OCI-LY3 (cell line): ENCODE results near the gene ID3.

ENCODE experiments used
- EZH2phosphoT487 ChIP-seq: fragments of 200-600 bp; shearing (Covaris generic); IDR thresholded peaks from 2 replicates; pipeline ENCODE4 v1.6.1; 2018; ENCODE audit warnings: antibody characterized with exemption, mixed run types, low read depth
- TF ChIP-seq, protein P1 (sequence below): fragments of 200-600, 300-600 bp; sonication (generic); IDR thresholded peaks from 2 replicates; pipeline ENCODE4 v1.5.1; 2014; ENCODE audit warnings: antibody characterized with exemption, low read length, low read depth

DNA sequence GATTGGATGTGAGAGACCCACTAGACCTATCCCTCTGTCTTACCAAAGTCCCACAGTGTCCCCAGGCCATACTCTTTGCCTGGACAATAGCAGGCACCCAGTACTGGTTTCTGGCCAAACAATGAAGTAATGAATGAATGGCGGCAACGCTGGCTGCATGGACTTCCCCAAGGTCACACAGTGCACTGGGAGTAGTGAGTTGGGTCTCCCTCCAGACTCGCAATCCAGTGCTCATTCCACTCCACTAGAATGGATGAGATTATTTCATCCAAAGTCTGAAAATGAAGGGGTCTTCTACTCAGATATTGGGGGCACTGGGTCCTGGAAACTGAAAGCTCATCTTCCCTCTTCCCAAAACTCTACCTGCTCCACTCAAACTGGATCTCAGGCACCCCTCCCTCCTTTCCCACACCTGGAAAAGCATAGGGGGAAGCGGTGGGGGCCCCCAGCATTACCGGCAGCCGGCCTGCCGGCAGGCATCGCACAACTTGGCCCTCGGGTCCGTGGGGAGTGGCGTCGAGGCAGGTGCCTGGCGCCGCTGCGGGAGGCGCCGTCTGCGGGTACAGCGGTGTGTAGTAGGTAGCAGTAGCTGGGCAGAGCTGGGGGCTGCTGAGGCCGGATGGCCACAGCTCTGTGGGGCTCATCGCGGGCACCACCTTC lies 29.1 kb downstream of the ID3 start:
- TF ChIP-seq, protein P1, sequence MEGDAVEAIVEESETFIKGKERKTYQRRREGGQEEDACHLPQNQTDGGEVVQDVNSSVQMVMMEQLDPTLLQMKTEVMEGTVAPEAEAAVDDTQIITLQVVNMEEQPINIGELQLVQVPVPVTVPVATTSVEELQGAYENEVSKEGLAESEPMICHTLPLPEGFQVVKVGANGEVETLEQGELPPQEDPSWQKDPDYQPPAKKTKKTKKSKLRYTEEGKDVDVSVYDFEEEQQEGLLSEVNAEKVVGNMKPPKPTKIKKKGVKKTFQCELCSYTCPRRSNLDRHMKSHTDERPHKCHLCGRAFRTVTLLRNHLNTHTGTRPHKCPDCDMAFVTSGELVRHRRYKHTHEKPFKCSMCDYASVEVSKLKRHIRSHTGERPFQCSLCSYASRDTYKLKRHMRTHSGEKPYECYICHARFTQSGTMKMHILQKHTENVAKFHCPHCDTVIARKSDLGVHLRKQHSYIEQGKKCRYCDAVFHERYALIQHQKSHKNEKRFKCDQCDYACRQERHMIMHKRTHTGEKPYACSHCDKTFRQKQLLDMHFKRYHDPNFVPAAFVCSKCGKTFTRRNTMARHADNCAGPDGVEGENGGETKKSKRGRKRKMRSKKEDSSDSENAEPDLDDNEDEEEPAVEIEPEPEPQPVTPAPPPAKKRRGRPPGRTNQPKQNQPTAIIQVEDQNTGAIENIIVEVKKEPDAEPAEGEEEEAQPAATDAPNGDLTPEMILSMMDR = no peak
- no peak for TF ChIP-seq EZH2phosphoT487
